ENCODE results near the gene TNFAIP3.

DNA sequence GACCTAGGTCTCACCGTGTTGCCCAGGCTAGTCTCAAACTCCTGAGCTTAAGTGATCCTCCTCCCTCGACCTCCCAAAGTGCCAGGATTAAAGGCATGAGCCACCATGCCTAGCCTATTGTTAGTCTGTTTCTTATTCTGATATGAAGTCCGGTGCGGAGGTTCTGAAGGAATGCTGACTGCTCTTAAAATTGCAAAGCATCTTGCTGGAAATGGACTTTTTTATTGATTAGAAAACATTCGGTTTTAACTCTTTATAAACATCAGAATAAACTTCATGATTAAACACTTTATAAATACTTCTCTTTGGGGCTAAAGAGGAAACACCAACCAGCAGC is 3.2 kb downstream of the TNFAIP3 start:
- no peak for TF ChIP-seq POLR2A (IDR thresholded peaks at IDR 0.05)
- TF ChIP-seq, protein P1, sequence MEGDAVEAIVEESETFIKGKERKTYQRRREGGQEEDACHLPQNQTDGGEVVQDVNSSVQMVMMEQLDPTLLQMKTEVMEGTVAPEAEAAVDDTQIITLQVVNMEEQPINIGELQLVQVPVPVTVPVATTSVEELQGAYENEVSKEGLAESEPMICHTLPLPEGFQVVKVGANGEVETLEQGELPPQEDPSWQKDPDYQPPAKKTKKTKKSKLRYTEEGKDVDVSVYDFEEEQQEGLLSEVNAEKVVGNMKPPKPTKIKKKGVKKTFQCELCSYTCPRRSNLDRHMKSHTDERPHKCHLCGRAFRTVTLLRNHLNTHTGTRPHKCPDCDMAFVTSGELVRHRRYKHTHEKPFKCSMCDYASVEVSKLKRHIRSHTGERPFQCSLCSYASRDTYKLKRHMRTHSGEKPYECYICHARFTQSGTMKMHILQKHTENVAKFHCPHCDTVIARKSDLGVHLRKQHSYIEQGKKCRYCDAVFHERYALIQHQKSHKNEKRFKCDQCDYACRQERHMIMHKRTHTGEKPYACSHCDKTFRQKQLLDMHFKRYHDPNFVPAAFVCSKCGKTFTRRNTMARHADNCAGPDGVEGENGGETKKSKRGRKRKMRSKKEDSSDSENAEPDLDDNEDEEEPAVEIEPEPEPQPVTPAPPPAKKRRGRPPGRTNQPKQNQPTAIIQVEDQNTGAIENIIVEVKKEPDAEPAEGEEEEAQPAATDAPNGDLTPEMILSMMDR (IDR thresholded peaks at IDR 0.05) = no peak
